Gastrocnemius medialis (tissue), 4 donors: Measurements from ENCODE around the gene CHID1. TPM values are rescaled to one million over a fixed set of nuclear protein-coding genes. Genes with fewer than 3 reads are reported as not detected.

ENCODE experiments used
- ATAC-seq, 2 donors: fragments of 150-250 bp; one replicate each; pipeline ENCODE4 v1.9.1; 2016
- DNase-seq, 2 donors: peaks; one replicate each; pipeline ENCODE4 v3.0.0-alpha.2; 2019
- H3K27ac ChIP-seq, 4 donors: fragments of 200-600 bp; sonication (generic); 1 replicate in 1 of 4; 2 replicates in 3 of 4; pipeline ENCODE4 v1.5.1; 2016 to 2018; ENCODE audit warnings: mild to moderate bottlenecking in 2 of 4, moderate library complexity in 1 of 4
- H3K27me3 ChIP-seq, 3 donors: fragments of 200-600 bp; sonication (generic) in 2 of 3; 1 replicate in 1 of 3; 2 replicates in 2 of 3; pipeline versions ENCODE4 v1.5.1 to v1.6.0; 2016 to 2019; ENCODE audit warnings: mild to moderate bottlenecking in 1 of 3, moderate library complexity in 1 of 3
- H3K36me3 ChIP-seq, 2 donors: fragments of 200-600 bp; sonication (generic) in 1 of 2; one replicate each; pipeline ENCODE4 v1.5.1; 2017 to 2018
- H3K4me1 ChIP-seq, 2 donors: fragments of 200-600 bp; sonication (generic) in 1 of 2; one replicate each; pipeline ENCODE4 v1.5.1; 2016 to 2017; ENCODE audit warnings: mild to moderate bottlenecking in 2 of 2
- H3K4me3 ChIP-seq, 4 donors: fragments of 200-600 bp; sonication (generic) in 3 of 4; 1 replicate in 1 of 4; 2 replicates in 3 of 4; pipeline ENCODE4 v1.5.1; 2016 to 2019; ENCODE audit warnings: mild to moderate bottlenecking in 2 of 4
- H3K9me3 ChIP-seq, 3 donors: fragments of 200-600 bp; sonication (generic) in 2 of 3; 1 replicate in 1 of 3; 2 replicates in 2 of 3; pipeline ENCODE4 v1.5.1; 2016 to 2019
- CTCF ChIP-seq, 5 experiments: fragments of 450-650 bp in 3 of 5; fragments of 200-600 bp in 2 of 5; sonication (generic) in 2 of 5; IDR thresholded peaks in 4 of 5; conservative IDR thresholded peaks in 1 of 5; 1 replicate in 4 of 5; 2 replicates in 1 of 5; pipeline ENCODE4 v1.5.1; 2016 to 2019; ENCODE audit warnings: antibody characterized with exemption in 5 of 5, mild to moderate bottlenecking in 3 of 5, moderate library complexity in 3 of 5
- POLR2A ChIP-seq, 2 donors: fragments of 450-650 bp; IDR thresholded peaks; one replicate each; pipeline ENCODE4 v1.6.1; 2017; ENCODE audit warnings: antibody characterized with exemption in 2 of 2, mild to moderate bottlenecking in 2 of 2, moderate library complexity in 2 of 2
- in situ Hi-C, 4 donors: fragments of 200-750 bp; cut with MboI; loops; one replicate each; pipeline versions ENCODE4 v1.15.0 to v1.8.0; 2017; ENCODE audit warnings: low sequenced_read_pairs in 4 of 4
- intact Hi-C: fragments of 100-400 bp; cut with DNase I; formaldehyde crosslinking; loops from one replicate; pipeline ENCODE4 v1.15.1; 2023; ENCODE audit warnings: low total_unique reads
- total RNA-seq, 4 donors: library from RNA; depleted of rRNA; stranded (reverse); fragments of >200 nt; gene quantifications; one replicate each; pipeline versions ENCODE4 v1.1.0 to v1.2.3, GENCODE V29; 2016

The CHID1 gene
- total RNA-seq, 4 donors from 2014 or later = 23.3 to 43.2 (median 33.1) TPM

- H3K9me3 ChIP-seq = no peaks in the 10 kb centered on the region
- H3K27ac ChIP-seq = no peak overlapping the region
- H3K27me3 ChIP-seq = no peaks in the 10 kb centered on the region
- ATAC-seq (no peak), DNase-seq (no peak)
- H3K36me3 ChIP-seq = no peaks in the 10 kb centered on the region
- TF ChIP-seq CTCF (IDR thresholded peaks at IDR 0.05 in 4 of 5, conservative IDR thresholded peaks at IDR 0.05 in 1 of 5) (no peak), POLR2A (IDR thresholded peaks at IDR 0.05) (no peak)
- H3K4me3 ChIP-seq = no peak overlapping the region
- intact Hi-C loops (no loop called here), in situ Hi-C loops (no loop called here)
- H3K4me1 ChIP-seq = peaks cover 8 to 10% of the 10 kb centered on the region in 2 donors
Observed at GRCh38 chr11:873706-874105, 36.9 kb downstream of the CHID1 start.

GRCh38 chr11:872799-873198 is 37.8 kb downstream of the CHID1 start:
- no peak for DNase-seq
- Histone ChIP-seq H3K36me3 (no peaks in the 10 kb centered on the region), H3K9me3 (no peaks in the 10 kb centered on the region), H3K27me3 (no peaks in the 10 kb centered on the region), H3K27ac (no peak overlapping the region), H3K4me1 (peaks cover 8 to 10% of the 10 kb centered on the region in 2 donors), H3K4me3 (no peak overlapping the region)
- intact Hi-C loops (no loop called here), in situ Hi-C loops (no loop called here)
- ATAC-seq = no peak
- TF ChIP-seq POLR2A (IDR thresholded peaks at IDR 0.05) (no peak), CTCF (IDR thresholded peaks at IDR 0.05 in 4 of 5, conservative IDR thresholded peaks at IDR 0.05 in 1 of 5) (no peak)

- no peaks in the 10 kb centered on the region for H3K27me3 ChIP-seq
- in situ Hi-C loops = no loop called here
- ATAC-seq (no peak), DNase-seq (no peak)
- no peak overlapping the region for H3K27ac ChIP-seq
- peaks cover 2 to 3% of the 10 kb centered on the region in 2 donors for H3K4me1 ChIP-seq
- intact Hi-C loops = no loop called here
- H3K36me3 ChIP-seq = no peaks in the 10 kb centered on the region
- no peak for TF ChIP-seq POLR2A (IDR thresholded peaks at IDR 0.05)
- no peak for TF ChIP-seq CTCF (IDR thresholded peaks at IDR 0.05 in 4 of 5, conservative IDR thresholded peaks at IDR 0.05 in 1 of 5)
- no peaks in the 10 kb centered on the region for H3K9me3 ChIP-seq
- H3K4me3 ChIP-seq = no peak overlapping the region
Observed at GRCh38 chr11:871472-871871, 39.1 kb downstream of the CHID1 start.

GRCh38 chr11:870418-870817 is 40.2 kb downstream of the CHID1 start:
- no peak for ATAC-seq
- intact Hi-C loops = no loop called here
- H3K27me3 ChIP-seq = no peaks in the 10 kb centered on the region
- H3K4me3 ChIP-seq = no peak overlapping the region
- no peaks in the 10 kb centered on the region for H3K36me3 ChIP-seq
- TF ChIP-seq CTCF (IDR thresholded peaks at IDR 0.05 in 4 of 5, conservative IDR thresholded peaks at IDR 0.05 in 1 of 5) (no peak), POLR2A (IDR thresholded peaks at IDR 0.05) (no peak)
- no peak for DNase-seq
- no peaks in the 10 kb centered on the region for H3K9me3 ChIP-seq
- no peaks in the 10 kb centered on the region for H3K4me1 ChIP-seq
- in situ Hi-C loops = no loop called here
- no peak overlapping the region for H3K27ac ChIP-seq

GRCh38 chr11:870127-870413 is 40.5 kb downstream of the CHID1 start:
- no peak for ATAC-seq
- DNase-seq = no peak
- in situ Hi-C loops (no loop called here), intact Hi-C loops (no loop called here)
- TF ChIP-seq CTCF (IDR thresholded peaks at IDR 0.05 in 4 of 5, conservative IDR thresholded peaks at IDR 0.05 in 1 of 5) = no peak
- TF ChIP-seq POLR2A (IDR thresholded peaks at IDR 0.05) = no peak
- Histone ChIP-seq H3K4me1 (no peaks in the 10 kb centered on the region), H3K27ac (no peak overlapping the region), H3K36me3 (no peaks in the 10 kb centered on the region), H3K4me3 (no peak overlapping the region), H3K27me3 (no peaks in the 10 kb centered on the region), H3K9me3 (no peaks in the 10 kb centered on the region)
